Thoracic aorta (tissue), 2 donors: ENCODE data around the gene UBE2E2. TPM values are rescaled to one million over a fixed set of nuclear protein-coding genes. Genes with fewer than 3 reads are reported as not detected.

Source experiments
- ATAC-seq: fragments of 150-250 bp; one replicate; pipeline ENCODE4 v1.8.0; 2017; ENCODE audit warnings: low read depth; ENCODE audit not compliant: insufficient number of reproducible peaks, low FRiP score
- DNase-seq: peaks from one replicate; pipeline ENCODE4 v3.0.0-alpha.2; 2020; ENCODE audit warnings: low spot score
- H3K27ac ChIP-seq, 2 donors: fragments of 200-600 bp; sonication (generic); 1 replicate in 1 of 2; 2 replicates in 1 of 2; pipeline ENCODE4 v1.5.1; 2016; ENCODE audit warnings: mild to moderate bottlenecking in 2 of 2, moderate library complexity in 2 of 2
- H3K27me3 ChIP-seq: fragments of 200-600 bp; sonication (generic); replicated peaks from 2 replicates; pipeline ENCODE4 v1.6.0; 2016; ENCODE audit warnings: mild to moderate bottlenecking; ENCODE audit not compliant: insufficient read depth
- H3K36me3 ChIP-seq: fragments of 200-600 bp; sonication (generic); one replicate; pipeline ENCODE4 v1.5.1; 2016
- H3K4me1 ChIP-seq, 2 donors: fragments of 200-600 bp; sonication (generic); 1 replicate in 1 of 2; 2 replicates in 1 of 2; pipeline versions ENCODE4 v1.5.1 to v1.6.0; 2016; ENCODE audit warnings: low read depth in 2 of 2, mild to moderate bottlenecking in 1 of 2; ENCODE audit not compliant: control insufficient read depth in 1 of 2
- H3K4me3 ChIP-seq: fragments of 200-600 bp; sonication (generic); 2 replicates; pipeline ENCODE4 v1.5.1; 2016; ENCODE audit warnings: mild to moderate bottlenecking
- H3K9me3 ChIP-seq: fragments of 200-600 bp; sonication (generic); 2 replicates; pipeline ENCODE4 v1.5.1; 2016
- CTCF ChIP-seq: fragments of 200-600 bp; sonication (generic); IDR thresholded peaks from one replicate; pipeline ENCODE4 v1.5.1; 2019; ENCODE audit warnings: antibody characterized with exemption
- total RNA-seq, 2 donors: library from RNA; depleted of rRNA; stranded (reverse); fragments of >200 nt; gene quantifications; one replicate each; pipeline versions ENCODE4 v1.1.0 to v1.2.3, GENCODE V29; 2016

The UBE2E2 gene
- total RNA-seq, 2 donors from 2014 or later = 30.3 to 44.0 TPM

DNA sequence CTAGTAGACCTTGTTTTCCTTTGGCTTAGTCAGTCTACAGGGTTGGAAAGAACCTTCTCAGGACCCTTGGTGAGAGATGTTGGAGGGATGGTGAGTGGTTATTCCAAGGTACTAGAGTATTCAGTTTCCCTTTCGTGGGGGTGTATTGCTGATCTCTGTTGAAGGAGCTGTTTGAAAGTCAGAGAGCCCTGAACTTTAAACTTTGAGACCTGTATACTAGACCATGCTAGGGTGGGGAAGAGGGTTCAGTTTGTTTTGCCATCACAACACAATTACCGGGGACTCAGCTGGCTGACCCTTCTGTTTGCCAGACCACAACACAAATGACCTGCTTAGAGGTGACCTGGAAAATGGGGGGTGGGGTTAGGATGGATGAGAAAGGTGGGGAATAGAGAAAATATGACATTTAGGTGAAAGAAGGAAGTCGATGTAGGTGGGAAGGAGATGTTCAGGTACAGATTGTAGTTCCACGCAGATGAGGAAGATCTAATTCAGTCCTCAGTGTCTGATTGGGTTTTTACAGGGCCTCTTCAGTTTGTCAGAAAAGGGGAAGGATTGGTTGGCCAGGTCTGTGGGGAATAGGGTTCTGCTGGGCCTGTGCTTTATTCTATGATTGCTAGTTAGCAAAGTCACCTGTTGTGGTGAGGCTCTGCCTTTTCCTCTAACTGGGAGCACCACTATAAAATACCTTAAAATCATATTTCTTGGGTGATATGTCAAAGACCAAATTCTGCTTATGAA lies 6.8 kb downstream of the UBE2E2 start:
- Histone ChIP-seq H3K27me3 (no peaks in the 10 kb centered on the region), H3K36me3 (no peaks in the 10 kb centered on the region), H3K4me1 (peaks cover 0 to 2% of the 10 kb centered on the region in 2 donors), H3K4me3 (no peak overlapping the region), H3K27ac (no peak overlapping the region), H3K9me3 (no peaks in the 10 kb centered on the region)
- DNase-seq = no peak
- TF ChIP-seq CTCF = no peak
- no peak for ATAC-seq

DNA sequence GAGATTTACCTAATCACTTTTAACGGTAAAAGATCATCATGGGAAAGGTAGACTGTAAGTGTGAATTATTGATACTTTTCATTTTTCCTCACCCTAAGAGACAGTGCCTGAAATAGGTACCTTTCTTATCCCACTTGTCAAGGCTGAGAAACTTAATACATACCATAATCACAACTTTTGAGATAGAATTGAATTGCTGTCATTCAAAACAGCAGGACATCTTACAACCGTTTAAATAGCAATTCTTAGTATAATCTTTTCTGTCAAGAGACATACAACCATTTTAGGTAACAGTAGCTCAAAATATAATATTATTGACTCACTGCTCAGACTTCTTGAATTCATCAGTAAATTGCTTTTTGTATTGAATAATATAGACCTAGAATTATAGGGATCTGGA lies 10.7 kb downstream of the UBE2E2 start:
- Histone ChIP-seq H3K27me3 (no peaks in the 10 kb centered on the region), H3K4me1 (peaks cover 10 to 11% of the 10 kb centered on the region in 2 donors), H3K9me3 (no peaks in the 10 kb centered on the region), H3K27ac (no peak overlapping the region), H3K36me3 (no peaks in the 10 kb centered on the region), H3K4me3 (no peak overlapping the region)
- DNase-seq = no peak
- ATAC-seq = no peak
- TF ChIP-seq CTCF = no peak

DNA sequence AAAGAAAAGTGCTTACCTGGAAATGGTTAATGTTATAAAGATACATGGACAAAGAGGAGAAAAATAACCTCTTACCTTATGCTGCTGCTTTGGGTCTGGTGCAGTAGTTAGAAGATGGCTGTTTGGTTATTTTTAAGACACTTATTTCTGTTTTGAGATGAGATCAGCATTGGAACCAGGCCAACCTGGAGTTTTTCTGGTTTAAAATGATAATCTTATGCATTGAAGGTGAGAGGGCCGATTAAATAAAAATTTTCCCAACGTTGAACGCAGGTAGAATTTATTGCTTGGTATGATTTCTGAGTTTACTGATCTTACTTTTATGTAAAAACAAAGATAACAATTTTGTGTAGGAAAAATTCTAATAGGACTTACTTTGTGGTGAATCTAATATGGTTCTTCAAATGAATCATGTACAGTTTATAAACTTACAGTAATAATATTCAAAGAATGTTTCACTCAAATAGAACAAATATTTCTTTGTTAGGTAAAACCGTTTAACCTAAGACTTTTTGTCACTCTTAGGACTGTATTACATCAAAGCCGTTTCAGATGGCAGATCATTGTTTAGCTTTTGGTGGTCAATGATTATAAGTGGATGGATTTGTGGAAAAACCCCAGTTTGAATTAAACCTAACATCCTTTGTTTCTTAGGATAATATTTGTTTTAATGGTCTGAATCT lies 14.9 kb downstream of the UBE2E2 start:
- Histone ChIP-seq H3K27me3 (no peaks in the 10 kb centered on the region), H3K4me1 (peaks cover 16 to 17% of the 10 kb centered on the region in 2 donors), H3K4me3 (no peak overlapping the region), H3K36me3 (no peaks in the 10 kb centered on the region), H3K27ac (no peak overlapping the region), H3K9me3 (no peaks in the 10 kb centered on the region)
- no peak for TF ChIP-seq CTCF
- ATAC-seq (no peak), DNase-seq (no peak)

DNA sequence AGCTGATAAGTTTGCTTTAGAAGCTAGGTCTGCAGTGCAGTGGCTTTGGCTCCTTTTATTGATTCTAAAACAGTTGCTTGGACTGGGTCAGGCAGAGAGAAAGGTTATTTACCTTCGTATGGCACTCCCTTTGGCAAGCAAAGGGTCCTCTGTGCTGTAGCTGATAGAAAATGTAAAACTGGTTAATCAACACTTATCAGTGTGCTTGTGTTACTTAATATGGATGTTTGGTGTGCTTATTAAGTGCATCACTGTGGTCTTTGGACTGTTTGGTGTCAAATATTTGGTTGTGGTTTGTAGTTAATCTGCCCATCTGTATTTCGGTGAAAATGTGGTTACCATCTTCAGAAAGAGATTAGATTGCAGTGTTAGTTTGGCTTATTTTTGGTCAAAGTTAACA lies 16.0 kb downstream of the UBE2E2 start:
- no peak for TF ChIP-seq CTCF
- no peak overlapping the region for H3K27ac ChIP-seq

GRCh38 chr3:23219552-23219951 lies 16.4 kb downstream of the UBE2E2 start:
- Histone ChIP-seq H3K9me3 (no peaks in the 10 kb centered on the region), H3K4me3 (no peak overlapping the region), H3K27me3 (no peaks in the 10 kb centered on the region), H3K36me3 (no peaks in the 10 kb centered on the region), H3K27ac (no peak overlapping the region), H3K4me1 (peaks cover 16 to 17% of the 10 kb centered on the region in 2 donors)
- DNase-seq = no peak
- no peak for TF ChIP-seq CTCF
- ATAC-seq = no peak

More for the DNA sequence above, 16.0 kb downstream of the UBE2E2 start:
- no peaks in the 10 kb centered on the region for H3K27me3 ChIP-seq
- DNase-seq = no peak
- no peak for ATAC-seq
- no peaks in the 10 kb centered on the region for H3K9me3 ChIP-seq
- no peaks in the 10 kb centered on the region for H3K36me3 ChIP-seq
- H3K4me1 ChIP-seq = peaks cover 16 to 17% of the 10 kb centered on the region in 2 donors
- H3K4me3 ChIP-seq = no peak overlapping the region
